GM19240 (cell line): ENCODE results near the gene SUMO1.

Experiments used
- DNase-seq: peaks from one replicate; pipeline ENCODE4 v3.0.0; 2011; ENCODE audit warnings: low spot score; ENCODE audit not compliant: insufficient read length

SUMO1 gene

GRCh38 chr2:202201220-202202160 lies 36.9 kb downstream of the SUMO1 start:
- DNase-seq: no peak

- no peak for DNase-seq
These were observed 41.7 kb downstream of the SUMO1 start for GRCh38 chr2:202196727-202197126.

GRCh38 chr2:202194418-202194817 lies 44.0 kb downstream of the SUMO1 start:
- DNase-seq: no peak

GRCh38 chr2:202193881-202194353 lies 44.5 kb downstream of the SUMO1 start:
- DNase-seq: no peak

GRCh38 chr2:202193305-202193704 lies 45.1 kb downstream of the SUMO1 start:
- DNase-seq: no peak

- no peak for DNase-seq
These were observed 50.8 kb downstream of the SUMO1 start for GRCh38 chr2:202187570-202187969.

- DNase-seq: no peak
These were observed 51.7 kb downstream of the SUMO1 start for GRCh38 chr2:202186641-202187202.

GRCh38 chr2:202185156-202185555 lies 53.2 kb downstream of the SUMO1 start:
- DNase-seq: no peak

- no peak for DNase-seq
These were observed 53.8 kb downstream of the SUMO1 start for GRCh38 chr2:202184557-202184956.

- DNase-seq: peak; percentile 20
These were observed 59.9 kb downstream of the SUMO1 start for GRCh38 chr2:202178346-202178958.

GRCh38 chr2:202172439-202173211 lies 65.8 kb downstream of the SUMO1 start:
- peak; percentile 31 for DNase-seq

- no peak for DNase-seq
These were observed 67.1 kb downstream of the SUMO1 start for GRCh38 chr2:202171241-202171825.

- no peak for DNase-seq
These were observed 68.5 kb downstream of the SUMO1 start for GRCh38 chr2:202169832-202170424.

- no peak for DNase-seq
These were observed 69.3 kb downstream of the SUMO1 start for GRCh38 chr2:202169131-202169530.

GRCh38 chr2:202165945-202166344 lies 72.5 kb downstream of the SUMO1 start:
- DNase-seq: no peak

- no peak for DNase-seq
These were observed 73.2 kb downstream of the SUMO1 start for GRCh38 chr2:202165208-202165607.

GRCh38 chr2:202164411-202164810 lies 74.0 kb downstream of the SUMO1 start:
- no peak for DNase-seq

GRCh38 chr2:202161151-202161835 lies 77.1 kb downstream of the SUMO1 start:
- no peak for DNase-seq

GRCh38 chr2:202158796-202159195 lies 79.6 kb downstream of the SUMO1 start:
- no peak for DNase-seq
